Peyer's patch (tissue), 4 donors: ENCODE results near the gene TNS4. TPM values are rescaled to one million over a fixed set of nuclear protein-coding genes. Genes with fewer than 3 reads are reported as not detected.
A peak's percentile ranks its signal among the peaks of the same experiment; 100 is the strongest.

ENCODE experiments used
- DNase-seq, 3 donors: peaks; one replicate each; pipeline ENCODE4 v3.0.0-alpha.2; 2017 to 2019
- H3K27ac ChIP-seq, 4 donors: fragments of 200-600 bp; sonication (generic); one replicate each; pipeline ENCODE4 v1.5.1; 2016 to 2019
- H3K27me3 ChIP-seq, 2 donors: fragments of 200-600 bp; sonication (generic); one replicate each; pipeline ENCODE4 v1.5.1; 2019
- H3K36me3 ChIP-seq, 3 donors: fragments of 200-600 bp; sonication (generic); one replicate each; pipeline ENCODE4 v1.5.1; 2016 to 2019
- H3K4me1 ChIP-seq, 4 donors: fragments of 200-600 bp; sonication (generic); one replicate each; pipeline ENCODE4 v1.5.1; 2016 to 2019
- H3K4me3 ChIP-seq, 4 donors: fragments of 200-600 bp; sonication (generic); 1 replicate in 3 of 4; 2 replicates in 1 of 4; pipeline ENCODE4 v1.5.1; 2016 to 2019; ENCODE audit warnings: mild to moderate bottlenecking in 1 of 4
- H3K9me3 ChIP-seq, 4 donors: fragments of 200-600 bp; sonication (generic); one replicate each; pipeline ENCODE4 v1.5.1; 2016 to 2019; ENCODE audit warnings: mild to moderate bottlenecking in 1 of 4
- POLR2A ChIP-seq, 2 donors: fragments of 450-650 bp; IDR thresholded peaks; one replicate each; pipeline ENCODE4 v1.5.1; 2017; ENCODE audit warnings: antibody characterized with exemption in 2 of 2, mild to moderate bottlenecking in 2 of 2, moderate library complexity in 2 of 2
- total RNA-seq, 4 donors: library from RNA; depleted of rRNA; stranded (reverse); fragments of >200 nt; gene quantifications; one replicate each; pipeline ENCODE4 v1.1.0, GENCODE V29; 2016
- TF ChIP-seq, protein P1 (sequence below), 6 experiments: fragments of 450-650 bp in 4 of 6; fragments of 200-600 bp in 2 of 6; sonication (generic) in 1 of 6; IDR thresholded peaks; one replicate each; pipeline ENCODE4 v1.5.1; 2017 to 2019; ENCODE audit warnings: antibody characterized with exemption in 6 of 6, mild to moderate bottlenecking in 3 of 6, moderate library complexity in 1 of 6

TNS4 gene, protein sequence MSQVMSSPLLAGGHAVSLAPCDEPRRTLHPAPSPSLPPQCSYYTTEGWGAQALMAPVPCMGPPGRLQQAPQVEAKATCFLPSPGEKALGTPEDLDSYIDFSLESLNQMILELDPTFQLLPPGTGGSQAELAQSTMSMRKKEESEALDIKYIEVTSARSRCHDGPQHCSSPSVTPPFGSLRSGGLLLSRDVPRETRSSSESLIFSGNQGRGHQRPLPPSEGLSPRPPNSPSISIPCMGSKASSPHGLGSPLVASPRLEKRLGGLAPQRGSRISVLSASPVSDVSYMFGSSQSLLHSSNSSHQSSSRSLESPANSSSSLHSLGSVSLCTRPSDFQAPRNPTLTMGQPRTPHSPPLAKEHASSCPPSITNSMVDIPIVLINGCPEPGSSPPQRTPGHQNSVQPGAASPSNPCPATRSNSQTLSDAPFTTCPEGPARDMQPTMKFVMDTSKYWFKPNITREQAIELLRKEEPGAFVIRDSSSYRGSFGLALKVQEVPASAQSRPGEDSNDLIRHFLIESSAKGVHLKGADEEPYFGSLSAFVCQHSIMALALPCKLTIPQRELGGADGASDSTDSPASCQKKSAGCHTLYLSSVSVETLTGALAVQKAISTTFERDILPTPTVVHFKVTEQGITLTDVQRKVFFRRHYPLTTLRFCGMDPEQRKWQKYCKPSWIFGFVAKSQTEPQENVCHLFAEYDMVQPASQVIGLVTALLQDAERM
- total RNA-seq = 1 to 10 TPM in 3 of 4 donors, under 1 TPM in 1; 0.54 to 2.5 (median 1.7) TPM

DNA sequence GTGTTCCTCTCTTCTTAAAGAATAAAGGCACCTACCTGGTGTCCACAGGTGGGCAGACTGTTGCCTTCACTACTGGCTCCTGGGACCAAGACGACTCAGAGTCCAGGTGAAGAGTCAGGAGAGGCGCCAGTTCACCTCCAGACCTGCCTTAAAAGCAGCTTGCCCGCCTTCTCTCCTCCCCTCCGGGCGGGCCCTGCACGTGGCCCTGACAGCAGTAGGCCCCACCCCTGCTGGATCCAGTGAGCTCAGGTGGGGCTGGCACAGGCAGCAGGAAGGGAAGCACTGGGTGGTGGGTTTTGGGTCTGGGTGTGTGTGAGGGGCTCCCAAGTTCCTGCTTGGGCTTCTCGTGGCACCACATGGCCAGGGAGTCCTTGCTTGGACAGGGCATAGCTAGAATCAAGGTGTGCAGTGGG, at the start of gene TNS4:
Gene TNS4, minus strand, starts transcription at position 125 of the 413 bp plus-strand sequence. CDS start 5,198 bp downstream, outside the sequence.
- DNase-seq = peak in 2 of 3 donors; percentile 78 to 80
- TF ChIP-seq POLR2A (IDR thresholded peaks at IDR 0.05) = no peak
- TF ChIP-seq, protein P1, sequence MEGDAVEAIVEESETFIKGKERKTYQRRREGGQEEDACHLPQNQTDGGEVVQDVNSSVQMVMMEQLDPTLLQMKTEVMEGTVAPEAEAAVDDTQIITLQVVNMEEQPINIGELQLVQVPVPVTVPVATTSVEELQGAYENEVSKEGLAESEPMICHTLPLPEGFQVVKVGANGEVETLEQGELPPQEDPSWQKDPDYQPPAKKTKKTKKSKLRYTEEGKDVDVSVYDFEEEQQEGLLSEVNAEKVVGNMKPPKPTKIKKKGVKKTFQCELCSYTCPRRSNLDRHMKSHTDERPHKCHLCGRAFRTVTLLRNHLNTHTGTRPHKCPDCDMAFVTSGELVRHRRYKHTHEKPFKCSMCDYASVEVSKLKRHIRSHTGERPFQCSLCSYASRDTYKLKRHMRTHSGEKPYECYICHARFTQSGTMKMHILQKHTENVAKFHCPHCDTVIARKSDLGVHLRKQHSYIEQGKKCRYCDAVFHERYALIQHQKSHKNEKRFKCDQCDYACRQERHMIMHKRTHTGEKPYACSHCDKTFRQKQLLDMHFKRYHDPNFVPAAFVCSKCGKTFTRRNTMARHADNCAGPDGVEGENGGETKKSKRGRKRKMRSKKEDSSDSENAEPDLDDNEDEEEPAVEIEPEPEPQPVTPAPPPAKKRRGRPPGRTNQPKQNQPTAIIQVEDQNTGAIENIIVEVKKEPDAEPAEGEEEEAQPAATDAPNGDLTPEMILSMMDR (IDR thresholded peaks at IDR 0.05) = no peak
- Histone ChIP-seq H3K4me1 (peaks cover 0 to 26% (median 3%) of the 10 kb centered on the region in 4 donors), H3K27ac (no peak within 1 kb of the TSS), H3K27me3 (no peaks in the 10 kb centered on the region), H3K9me3 (no peaks in the 10 kb centered on the region), H3K4me3 (no peak within 1 kb of the TSS), H3K36me3 (no peaks in the 10 kb centered on the region)

DNA sequence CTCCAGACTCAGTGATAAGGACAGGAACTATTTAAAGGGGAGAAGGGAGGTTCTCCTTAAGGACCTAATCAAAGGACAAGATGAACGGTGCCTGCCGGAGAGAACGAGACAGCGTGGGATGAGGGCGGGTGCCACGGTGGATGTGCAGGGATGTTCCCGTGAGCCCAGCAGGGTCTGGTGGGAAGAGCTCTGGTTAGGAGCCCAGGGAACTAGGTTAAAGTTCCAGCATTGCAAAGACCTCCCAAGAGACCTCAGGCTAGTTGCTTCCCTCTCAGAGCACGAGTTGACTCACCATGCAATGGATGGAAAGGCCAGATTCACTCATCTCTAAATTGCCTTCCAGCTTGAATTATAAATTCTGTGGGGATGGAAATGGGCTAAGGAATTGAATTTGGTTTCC, 49.2 kb upstream of the TNS4 start:
- TF ChIP-seq POLR2A (IDR thresholded peaks at IDR 0.05) = no peak
- TF ChIP-seq, protein P1 (IDR thresholded peaks at IDR 0.05) = no peak
- Histone ChIP-seq H3K4me1 (peaks cover 3 to 44% (median 38%) of the 10 kb centered on the region in 4 donors), H3K9me3 (no peaks in the 10 kb centered on the region), H3K4me3 (no peak overlapping the region), H3K36me3 (no peaks in the 10 kb centered on the region), H3K27ac (peak overlapping the region; percentile 41 to 86 (median 80)), H3K27me3 (no peaks in the 10 kb centered on the region)
- DNase-seq = peak in 2 of 3 donors; percentile 43 to 55

DNA sequence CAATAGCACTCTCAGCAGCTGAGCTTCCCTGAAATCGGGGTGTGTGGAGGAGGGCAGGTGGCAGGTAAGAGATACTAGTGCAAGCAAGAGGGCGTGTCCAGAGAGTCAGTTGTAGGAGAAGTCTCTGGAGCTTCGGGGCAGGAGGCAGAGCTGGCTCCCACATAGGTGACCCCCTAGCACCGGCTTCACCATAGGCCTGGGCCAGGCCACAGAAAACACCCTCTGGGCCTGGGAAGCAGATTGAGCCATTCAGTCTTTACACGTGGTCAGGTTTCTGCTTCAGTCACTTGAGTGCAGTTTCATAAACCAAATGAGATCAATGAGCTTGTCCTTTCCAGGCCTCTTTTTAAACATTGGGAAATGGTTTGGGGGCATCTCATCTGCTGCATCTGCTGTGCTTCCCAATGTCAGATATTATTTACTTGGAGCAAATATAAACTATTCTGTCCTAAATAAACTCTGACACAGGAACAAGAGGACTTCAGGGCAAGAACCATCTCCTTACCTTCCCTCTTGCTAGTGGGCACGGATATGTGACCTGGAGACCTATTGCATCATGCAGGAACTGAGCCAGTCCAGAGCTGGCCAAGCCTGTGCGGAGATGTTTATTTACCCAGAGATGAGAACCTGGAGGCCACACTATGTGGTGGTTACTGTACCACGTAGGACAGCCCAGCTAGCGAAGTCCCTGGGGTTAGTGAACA, 47.7 kb upstream of the TNS4 start:
- peaks cover 3 to 37% (median 32%) of the 10 kb centered on the region in 4 donors for H3K4me1 ChIP-seq
- H3K9me3 ChIP-seq = no peaks in the 10 kb centered on the region
- TF ChIP-seq, protein P1 (IDR thresholded peaks at IDR 0.05) = no peak
- TF ChIP-seq POLR2A (IDR thresholded peaks at IDR 0.05) = no peak
- H3K27ac ChIP-seq = peak overlapping the region; percentile 63 to 86 (median 75)
- no peaks in the 10 kb centered on the region for H3K27me3 ChIP-seq
- H3K4me3 ChIP-seq = no peak overlapping the region
- H3K36me3 ChIP-seq = no peaks in the 10 kb centered on the region
- peak; percentile 15 to 63 (median 56) for DNase-seq

DNA sequence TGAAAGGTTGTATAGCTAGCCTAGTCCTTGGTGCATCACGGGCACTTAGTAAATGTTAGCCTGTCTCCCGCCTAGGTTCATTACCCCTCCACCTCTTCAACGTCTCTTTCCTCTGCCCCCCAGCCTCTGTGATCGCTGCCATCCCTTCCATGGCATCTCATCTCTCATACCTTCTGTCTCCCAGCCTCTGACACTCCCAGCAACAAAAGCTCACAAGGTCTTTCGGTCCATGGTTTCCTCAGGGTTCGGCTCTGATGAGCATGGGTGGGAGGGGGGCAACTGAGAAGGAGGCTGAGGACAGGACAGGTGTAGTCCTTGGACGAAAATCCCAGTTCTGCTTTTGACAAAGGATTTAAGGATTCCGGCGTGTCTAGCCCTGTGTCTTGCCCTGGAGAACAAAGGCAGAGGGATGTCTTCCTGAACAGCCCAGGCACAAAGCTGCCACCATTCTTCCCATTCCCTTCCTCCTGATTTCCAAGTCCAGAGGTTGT, 47.1 kb upstream of the TNS4 start:
- H3K27me3 ChIP-seq = no peaks in the 10 kb centered on the region
- peak in 1 of 3 donors; percentile 13 for DNase-seq
- H3K27ac ChIP-seq = peak overlapping the region; percentile 63 to 86 (median 75)
- H3K36me3 ChIP-seq = no peaks in the 10 kb centered on the region
- peaks cover 3 to 33% (median 28%) of the 10 kb centered on the region in 4 donors for H3K4me1 ChIP-seq
- TF ChIP-seq, protein P1 (IDR thresholded peaks at IDR 0.05) = no peak
- TF ChIP-seq POLR2A (IDR thresholded peaks at IDR 0.05) = no peak
- H3K9me3 ChIP-seq = no peaks in the 10 kb centered on the region
- no peak overlapping the region for H3K4me3 ChIP-seq

DNA sequence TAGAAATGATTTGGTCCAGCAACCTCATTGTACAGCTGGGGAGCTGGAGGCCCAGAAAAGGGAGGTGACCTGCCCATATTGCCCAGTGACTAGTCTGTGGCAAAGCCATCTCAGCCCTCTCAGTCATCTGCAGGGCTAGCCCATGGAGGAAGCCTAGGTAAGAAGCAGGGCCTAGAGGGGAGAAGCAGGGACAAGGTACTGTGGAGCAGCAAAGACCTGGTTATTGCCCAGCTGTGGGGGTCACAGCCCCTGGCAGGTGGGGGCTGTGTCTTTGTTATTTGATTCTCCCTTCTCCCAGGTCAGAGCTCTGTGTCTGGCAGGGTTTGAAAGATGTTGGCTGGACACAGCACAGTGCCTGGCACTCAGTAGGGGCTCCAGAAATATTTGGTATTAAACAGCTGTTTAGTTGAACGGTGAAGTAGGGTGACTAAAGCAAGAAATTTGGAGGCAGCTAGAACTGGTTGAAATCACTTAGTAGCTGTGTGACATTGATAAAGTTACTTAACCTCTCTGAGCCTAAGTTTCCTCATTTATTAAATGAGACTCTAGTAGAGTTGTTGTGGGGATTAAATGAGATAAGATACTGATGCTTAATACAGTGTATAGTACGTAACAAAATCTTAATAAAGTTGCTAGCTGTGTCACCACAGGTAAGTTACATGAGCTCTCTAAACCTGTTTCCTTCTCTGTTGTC, 46.5 kb upstream of the TNS4 start:
- Histone ChIP-seq H3K4me1 (peaks cover 3 to 34% (median 28%) of the 10 kb centered on the region in 4 donors), H3K36me3 (no peaks in the 10 kb centered on the region), H3K4me3 (no peak overlapping the region), H3K9me3 (no peaks in the 10 kb centered on the region), H3K27me3 (no peaks in the 10 kb centered on the region), H3K27ac (peak overlapping the region; percentile 63 to 86 (median 75))
- no peak for DNase-seq
- no peak for TF ChIP-seq POLR2A (IDR thresholded peaks at IDR 0.05)
- TF ChIP-seq, protein P1 (IDR thresholded peaks at IDR 0.05) = no peak
